Measurements from ENCODE around the gene NLRP3. TPM values are rescaled to one million over a fixed set of nuclear protein-coding genes. Genes with fewer than 3 reads are reported as not detected.

Gene NLRP3
- total and polyA plus RNA-seq, 10 of the 15 experiments (the other 5 are each of a cell fraction or from before 2014, with no cell fraction given), result 1.8 to 10.4 (median 5.0) TPM

GRCh38 chr1:247407180-247407616, 8.8 kb upstream of the NLRP3 start (continued):
- TF ChIP-seq MEF2A (IDR thresholded peaks at IDR 0.05; ENCODE audit: insufficient read depth, low read depth, low read length), result peak; percentile 61
- no peak for TF ChIP-seq NFXL1 (IDR thresholded peaks at IDR 0.05; ENCODE audit: borderline replicate concordance)
- no peak for TF ChIP-seq SP1 (IDR thresholded peaks at IDR 0.05; ENCODE audit: low read depth, low read length)
- no peak for TF ChIP-seq JUND (IDR thresholded peaks at IDR 0.05; ENCODE audit: low read depth, low read length)
- TF ChIP-seq HDAC2 (IDR thresholded peaks at IDR 0.05), result no peak
- TF ChIP-seq SPI1 (IDR thresholded peaks at IDR 0.05; ENCODE audit: borderline replicate concordance, insufficient read depth, low read depth, low read length), result peak; percentile 66
- peak; percentile 89 for TF ChIP-seq NFIC (IDR thresholded peaks at IDR 0.05; ENCODE audit: low read depth, low read length)
- 0 out of 2 replicates have a peak, but pooled peaks have one; percentile 71 for TF ChIP-seq TCF12 (IDR thresholded peaks at IDR 0.05; ENCODE audit: low read depth, low read length)
- peak; percentile 42 to 50; a peak in 2 of 4 replicates for TF ChIP-seq BHLHE40 (IDR thresholded peaks at IDR 0.05; ENCODE audit: borderline replicate concordance in 1 of 2, low read depth in 2 of 2, low read length in 1 of 2)
- peak; percentile 31; the same call in 1 of the 2 replicates for TF ChIP-seq TBL1XR1 (IDR thresholded peaks at IDR 0.05; ENCODE audit: low read depth, low read length)
- no peak for TF ChIP-seq BCLAF1 (IDR thresholded peaks at IDR 0.05)
- TF ChIP-seq E2F4 (IDR thresholded peaks at IDR 0.05; ENCODE audit: low read depth, low read length), result no peak
- no peak for TF ChIP-seq ZNF622 (IDR thresholded peaks at IDR 0.05)
- no peak for TF ChIP-seq CHD1 (IDR thresholded peaks at IDR 0.05; ENCODE audit: low read depth, low read length)
- no peak for TF ChIP-seq NR2C2 (IDR thresholded peaks at IDR 0.05; ENCODE audit: borderline replicate concordance, control insufficient read depth, insufficient read length, low read depth)
- peak; percentile 64; the same call in 1 of the 2 replicates for TF ChIP-seq PML (IDR thresholded peaks at IDR 0.05; ENCODE audit: low read length)
- TF ChIP-seq ELK1 (IDR thresholded peaks at IDR 0.05; ENCODE audit: low read depth, low read length), result no peak
- TF ChIP-seq ZNF384 (IDR thresholded peaks at IDR 0.05; ENCODE audit: borderline replicate concordance, low read depth, low read length), result no peak
- no peak for TF ChIP-seq HCFC1 (IDR thresholded peaks at IDR 0.05; ENCODE audit: low read length)
- peak; percentile 79 for TF ChIP-seq RUNX3 (IDR thresholded peaks at IDR 0.05; ENCODE audit: low read length)
- TF ChIP-seq ZBTB4 (CRISPR knock-in tag; IDR thresholded peaks at IDR 0.05), result no peak
- TF ChIP-seq ATF7 (IDR thresholded peaks at IDR 0.05; ENCODE audit: low read depth), result peak; percentile 77
- no peak for TF ChIP-seq ZZZ3 (IDR thresholded peaks at IDR 0.05; ENCODE audit: control insufficient read depth, insufficient read length, low read depth)
- no peak; the same call in 1 of the 2 replicates for TF ChIP-seq SMC3 (IDR thresholded peaks at IDR 0.05; ENCODE audit: borderline replicate concordance, low read length)
